Hepatocyte (in vitro differentiated cells): ENCODE data around the gene LHX6.

ENCODE experiments used
- EZH2 ChIP-seq: fragments of 200-600 bp; sonication (generic); IDR thresholded peaks from 2 replicates; pipeline ENCODE4 v1.6.1; 2016; ENCODE audit warnings: antibody characterized with exemption, mild to moderate bottlenecking, borderline replicate concordance
- TF ChIP-seq, protein P1 (sequence below): fragments of 200-600 bp; sonication (generic); IDR thresholded peaks from 2 replicates; pipeline ENCODE4 v1.5.1; 2016; ENCODE audit warnings: antibody characterized with exemption, mild to moderate bottlenecking; ENCODE audit not compliant: poor library complexity

DNA sequence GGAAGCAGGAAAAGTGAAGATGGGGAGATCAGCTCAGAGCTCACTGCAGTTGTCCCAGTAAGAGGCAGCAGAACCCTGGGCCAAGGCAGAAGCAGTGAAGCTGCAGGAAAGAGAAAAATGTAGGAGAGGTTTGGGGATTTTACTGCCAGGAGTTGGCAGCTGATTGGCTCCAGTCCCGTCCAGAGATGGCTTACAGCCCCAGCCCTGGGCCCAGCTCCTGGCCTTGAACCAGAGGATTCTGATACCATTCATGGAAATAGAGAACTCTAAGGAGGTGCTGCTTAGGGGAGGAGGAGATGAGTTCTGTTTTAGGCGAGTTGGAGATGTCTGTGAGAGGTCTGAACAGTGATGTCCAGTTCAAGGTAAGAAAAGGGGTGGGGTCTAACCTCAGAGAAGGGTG lies 64.5 kb downstream of the LHX6 start:
- TF ChIP-seq, protein P1, sequence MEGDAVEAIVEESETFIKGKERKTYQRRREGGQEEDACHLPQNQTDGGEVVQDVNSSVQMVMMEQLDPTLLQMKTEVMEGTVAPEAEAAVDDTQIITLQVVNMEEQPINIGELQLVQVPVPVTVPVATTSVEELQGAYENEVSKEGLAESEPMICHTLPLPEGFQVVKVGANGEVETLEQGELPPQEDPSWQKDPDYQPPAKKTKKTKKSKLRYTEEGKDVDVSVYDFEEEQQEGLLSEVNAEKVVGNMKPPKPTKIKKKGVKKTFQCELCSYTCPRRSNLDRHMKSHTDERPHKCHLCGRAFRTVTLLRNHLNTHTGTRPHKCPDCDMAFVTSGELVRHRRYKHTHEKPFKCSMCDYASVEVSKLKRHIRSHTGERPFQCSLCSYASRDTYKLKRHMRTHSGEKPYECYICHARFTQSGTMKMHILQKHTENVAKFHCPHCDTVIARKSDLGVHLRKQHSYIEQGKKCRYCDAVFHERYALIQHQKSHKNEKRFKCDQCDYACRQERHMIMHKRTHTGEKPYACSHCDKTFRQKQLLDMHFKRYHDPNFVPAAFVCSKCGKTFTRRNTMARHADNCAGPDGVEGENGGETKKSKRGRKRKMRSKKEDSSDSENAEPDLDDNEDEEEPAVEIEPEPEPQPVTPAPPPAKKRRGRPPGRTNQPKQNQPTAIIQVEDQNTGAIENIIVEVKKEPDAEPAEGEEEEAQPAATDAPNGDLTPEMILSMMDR, result no peak
- TF ChIP-seq EZH2, result no peak
